Stimulated activated CD4-positive, alpha-beta T cell treated with anti-CD3 and anti-CD28 coated beads, Interleukin-1b, Interleukin-23, amount 100 ng/mL, for 1 hour (primary cell): ENCODE data around the gene FGF14.

Experiments
- DNase-seq, 2 donors: peaks; one replicate each; pipeline ENCODE4 v3.0.0-alpha.2; 2020; ENCODE audit warnings: low read depth in 2 of 2

Gene FGF14

GRCh38 chr13:102250448-102250847, 151.4 kb downstream of the FGF14 start:
- DNase-seq: no peak

DNA sequence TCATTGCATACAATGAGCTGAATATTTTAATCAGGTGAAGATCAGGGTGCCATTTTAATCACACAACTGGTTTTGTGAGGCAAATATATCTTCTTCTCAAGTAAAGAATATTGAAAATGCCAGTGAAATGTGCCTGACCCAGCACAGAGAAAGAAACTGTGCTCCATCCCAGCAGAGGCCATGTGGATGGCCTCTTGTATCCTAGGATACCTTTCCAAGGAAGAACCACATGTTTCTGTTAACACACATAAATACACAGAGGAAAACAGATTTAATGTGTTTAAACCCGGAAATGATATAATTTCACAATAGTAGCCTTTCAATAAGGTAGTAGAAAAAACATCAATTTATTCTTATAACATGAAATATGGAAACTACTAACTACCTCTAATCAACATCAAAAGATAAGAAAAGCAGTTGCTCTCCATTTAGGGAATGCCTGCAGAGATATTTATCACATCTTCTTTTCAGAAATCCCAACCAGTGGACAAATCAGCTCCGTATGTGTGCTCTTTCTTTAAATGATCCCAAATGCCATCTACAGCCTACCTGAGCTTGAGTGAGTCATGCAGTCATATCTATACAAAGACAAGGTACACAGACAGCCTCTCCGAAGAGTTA, 157.1 kb downstream of the FGF14 start:
- no peak for DNase-seq

- no peak for DNase-seq
Observed at GRCh38 chr13:102240110-102240509, 161.7 kb downstream of the FGF14 start.

DNA sequence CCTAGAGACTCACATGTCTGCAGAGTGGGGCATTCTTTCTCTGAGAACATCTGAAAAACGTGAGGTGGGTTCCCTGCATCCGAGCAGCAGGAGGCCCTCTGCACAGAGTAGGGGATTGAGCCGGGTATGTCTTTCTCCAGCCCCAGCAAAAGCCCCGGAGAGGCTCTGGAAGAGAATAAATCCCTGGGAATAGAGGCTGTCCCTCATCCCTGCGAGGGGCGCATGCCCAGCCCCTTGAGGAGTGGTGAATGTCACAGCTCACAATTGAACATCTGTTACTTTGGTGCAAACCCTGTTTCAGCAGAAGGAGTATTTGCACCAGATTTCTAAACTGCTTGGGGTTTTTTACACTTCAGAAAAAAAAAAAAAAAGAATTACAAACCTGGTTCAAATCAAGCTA, 164.6 kb downstream of the FGF14 start:
- no peak for DNase-seq

GRCh38 chr13:102236830-102237229, 165.0 kb downstream of the FGF14 start:
- DNase-seq: no peak

DNA sequence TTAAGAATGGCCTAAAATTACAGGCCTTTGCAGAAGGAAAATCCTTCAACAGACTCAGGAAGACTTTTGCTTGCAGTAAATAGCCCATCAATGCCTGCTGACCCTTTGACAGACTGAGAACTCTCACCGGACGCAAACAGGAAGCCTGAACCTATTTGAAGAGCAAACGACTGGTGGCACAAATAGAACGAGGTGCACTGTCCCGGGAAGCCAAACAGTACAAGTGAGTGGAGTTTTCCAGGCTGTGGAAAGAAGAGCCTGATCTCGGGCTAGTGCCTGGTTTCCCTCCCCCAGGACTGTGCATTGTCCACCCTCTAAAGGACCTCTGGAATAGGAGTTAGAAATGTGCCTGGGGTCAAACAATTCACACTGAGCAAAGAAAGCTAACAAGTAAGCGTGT, 165.5 kb downstream of the FGF14 start:
- no peak for DNase-seq

GRCh38 chr13:102235689-102236088, 166.2 kb downstream of the FGF14 start:
- DNase-seq: no peak

DNA sequence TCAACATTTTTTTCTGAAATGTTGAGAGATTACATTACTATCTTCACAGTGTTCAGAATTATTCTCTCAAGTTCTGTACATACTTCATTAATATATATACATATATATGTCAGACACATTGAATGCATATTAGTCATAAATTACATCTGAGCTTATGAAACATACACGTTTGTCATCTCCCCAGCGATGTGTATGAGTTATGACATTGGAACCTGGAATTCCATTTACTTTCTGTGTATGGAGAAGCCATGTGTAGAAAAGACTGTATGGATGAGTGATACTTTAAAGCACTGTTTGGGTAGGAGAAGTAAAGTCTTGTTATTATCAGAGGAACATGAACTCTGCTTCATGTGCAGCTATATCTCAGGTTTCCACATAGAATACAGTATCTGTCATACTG, 167.2 kb downstream of the FGF14 start:
- DNase-seq: no peak

DNA sequence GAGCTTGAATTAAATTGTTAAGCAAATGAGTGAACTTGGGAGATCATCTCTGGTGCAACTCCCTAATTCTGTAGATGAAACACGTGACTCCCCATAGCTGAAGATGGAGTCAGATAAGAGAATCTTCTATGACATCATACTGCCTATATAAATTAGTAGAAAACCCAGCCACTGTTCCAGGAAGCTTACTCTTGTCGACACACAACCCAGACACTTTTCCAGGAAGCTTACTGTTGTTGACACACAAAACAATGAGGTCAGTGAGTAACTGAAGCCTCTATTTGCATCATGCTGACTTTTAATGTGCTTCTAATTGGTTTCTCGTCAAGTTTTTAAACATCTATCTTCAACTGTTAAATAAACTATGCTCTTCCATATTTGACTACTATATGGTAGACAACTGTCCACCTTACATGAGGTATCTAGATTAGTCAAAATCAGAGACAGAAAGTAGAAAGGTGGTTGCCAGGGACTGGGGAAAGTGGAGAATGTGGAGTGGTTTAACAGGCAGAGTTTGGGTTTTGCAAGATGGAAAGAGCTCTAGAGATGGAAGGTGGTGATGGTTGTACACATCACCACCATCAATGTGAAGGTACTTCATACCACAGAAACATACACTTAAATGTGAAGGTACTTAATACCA, 168.2 kb downstream of the FGF14 start:
- DNase-seq: no peak

DNA sequence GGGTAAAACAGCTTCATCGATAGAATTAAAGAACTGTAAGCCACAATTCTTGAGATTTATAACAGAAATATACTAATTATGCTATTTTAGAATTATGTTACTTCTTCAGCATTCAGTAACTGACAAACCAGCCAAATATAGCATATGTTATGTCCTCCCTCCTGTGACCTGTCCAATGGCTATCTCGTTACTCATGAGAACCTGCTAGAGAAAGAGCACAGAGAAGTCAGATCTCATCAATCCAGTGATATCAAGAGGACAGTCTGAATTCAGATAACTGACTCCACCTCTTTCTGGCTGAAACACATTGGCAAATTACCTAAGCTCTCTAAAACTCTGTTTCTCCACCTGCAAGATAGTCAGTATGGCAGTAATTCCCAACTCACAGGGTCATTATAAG, 170.4 kb downstream of the FGF14 start:
- no peak for DNase-seq

DNA sequence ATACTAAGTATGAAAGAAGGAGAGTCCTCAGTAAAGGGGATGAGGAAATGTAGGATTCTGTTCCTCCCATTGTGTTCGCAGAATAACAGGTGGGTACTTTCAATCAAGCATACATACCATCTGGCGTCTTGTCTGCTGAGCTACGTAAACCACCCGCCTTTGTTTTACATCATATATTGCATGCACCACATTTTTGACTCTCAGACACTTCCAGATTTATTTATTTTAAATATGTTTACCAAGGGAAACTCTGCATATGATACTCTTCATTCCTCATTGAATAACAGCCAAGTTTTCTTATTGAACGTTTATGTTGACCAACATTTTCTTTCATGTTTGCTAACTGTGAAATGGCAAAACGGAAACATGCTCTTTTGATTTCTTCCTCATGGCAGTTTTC, 174.1 kb downstream of the FGF14 start:
- DNase-seq: no peak

- no peak for DNase-seq
Observed at GRCh38 chr13:102226591-102226990, 175.3 kb downstream of the FGF14 start.

- no peak for DNase-seq
Observed at GRCh38 chr13:102225892-102226291, 176.0 kb downstream of the FGF14 start.

DNA sequence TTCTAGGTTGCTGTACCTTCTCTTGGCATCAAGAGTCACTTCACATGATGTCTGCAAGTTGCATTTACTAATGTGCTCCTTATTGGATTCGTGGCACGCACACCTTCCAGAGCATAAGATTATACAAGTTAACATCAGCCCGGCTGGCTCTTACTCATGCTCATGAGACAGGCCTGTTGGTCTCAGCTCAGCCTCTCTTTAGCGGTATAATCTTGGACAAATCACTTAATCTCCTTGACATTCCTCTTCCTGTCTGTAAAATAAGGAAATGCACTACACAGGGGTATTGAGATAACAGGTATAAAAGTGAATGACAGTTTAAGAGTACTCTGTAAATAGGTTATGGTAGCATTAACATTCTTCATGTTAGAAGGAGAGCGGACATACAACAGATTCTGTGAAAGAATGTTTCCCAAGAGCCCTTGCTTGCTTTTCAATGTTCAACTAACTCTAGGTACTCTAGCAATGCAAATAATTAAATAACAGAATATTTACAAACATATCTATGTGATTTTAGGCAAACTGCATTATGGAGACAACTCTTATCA, 181.1 kb downstream of the FGF14 start:
- DNase-seq: no peak

GRCh38 chr13:102214956-102215355, 186.9 kb downstream of the FGF14 start:
- no peak for DNase-seq

DNA sequence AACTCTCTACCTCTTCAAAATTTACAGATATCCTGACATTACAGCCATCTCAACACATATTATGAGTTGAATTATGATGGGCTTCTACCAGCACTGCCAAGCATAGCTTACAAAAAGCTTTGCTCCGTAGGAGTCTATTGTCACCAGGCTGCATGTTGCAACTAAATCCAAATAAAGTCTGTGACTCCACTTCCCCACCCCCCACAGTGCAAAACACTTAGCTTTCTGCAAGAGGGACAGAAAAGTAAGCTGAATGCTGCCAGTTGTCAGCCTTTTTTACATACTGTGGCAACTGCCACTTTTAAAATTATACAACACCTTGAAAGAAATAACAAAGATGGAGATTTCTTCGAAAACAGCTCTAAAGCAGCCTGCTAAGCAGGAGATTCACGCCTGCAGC, 189.1 kb downstream of the FGF14 start:
- no peak for DNase-seq

DNA sequence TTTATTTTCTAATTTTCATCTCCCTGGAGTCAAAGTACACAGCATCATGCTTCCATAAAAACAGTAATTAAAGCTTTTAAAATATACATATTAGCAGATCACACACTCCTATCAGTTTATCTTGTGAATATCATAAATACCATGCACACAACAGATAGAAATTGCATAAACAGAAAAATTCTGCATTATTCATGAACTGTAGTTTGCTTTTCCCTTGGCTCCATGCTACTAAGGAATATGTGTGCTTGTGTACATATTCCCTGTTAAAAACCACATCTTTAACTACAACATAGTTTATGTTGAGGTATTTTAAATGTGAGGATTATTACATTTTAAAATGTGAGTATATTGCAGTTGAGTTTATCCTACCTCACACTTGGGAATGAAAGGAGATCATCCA, 193.5 kb downstream of the FGF14 start:
- no peak for DNase-seq

- no peak for DNase-seq
Observed at GRCh38 chr13:102207680-102208342, 194.0 kb downstream of the FGF14 start.

GRCh38 chr13:102203718-102204117, 198.1 kb downstream of the FGF14 start:
- no peak for DNase-seq

GRCh38 chr13:102198418-102199311, 203.2 kb downstream of the FGF14 start:
- no peak for DNase-seq

DNA sequence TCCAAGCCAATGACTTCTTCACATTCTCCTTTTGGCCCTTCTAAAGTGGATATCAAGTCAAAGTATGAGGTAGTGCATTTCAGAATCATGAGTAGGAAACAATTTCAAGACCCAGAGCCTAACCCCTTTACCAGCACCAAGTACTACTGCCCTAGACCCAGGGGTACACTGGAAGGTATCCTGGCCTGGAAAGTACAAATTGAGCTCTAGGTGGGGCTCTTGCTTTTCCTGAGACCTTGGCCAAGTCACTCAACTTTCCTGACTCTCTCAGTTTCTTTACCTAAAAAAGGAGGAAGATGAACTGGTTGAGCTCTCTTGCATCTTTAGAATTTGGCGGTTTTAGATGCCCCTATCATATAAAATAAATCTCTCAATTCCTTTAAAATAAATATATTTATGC, 204.7 kb downstream of the FGF14 start:
- no peak for DNase-seq
